ENCODE measurements around the gene TOM1L2.
"Not testable (repeated sequence)": the region's sequence is repeated elsewhere in the genome, so short reads cannot be mapped to it uniquely, and the experiment has no call there.

The TOM1L2 gene

DNA sequence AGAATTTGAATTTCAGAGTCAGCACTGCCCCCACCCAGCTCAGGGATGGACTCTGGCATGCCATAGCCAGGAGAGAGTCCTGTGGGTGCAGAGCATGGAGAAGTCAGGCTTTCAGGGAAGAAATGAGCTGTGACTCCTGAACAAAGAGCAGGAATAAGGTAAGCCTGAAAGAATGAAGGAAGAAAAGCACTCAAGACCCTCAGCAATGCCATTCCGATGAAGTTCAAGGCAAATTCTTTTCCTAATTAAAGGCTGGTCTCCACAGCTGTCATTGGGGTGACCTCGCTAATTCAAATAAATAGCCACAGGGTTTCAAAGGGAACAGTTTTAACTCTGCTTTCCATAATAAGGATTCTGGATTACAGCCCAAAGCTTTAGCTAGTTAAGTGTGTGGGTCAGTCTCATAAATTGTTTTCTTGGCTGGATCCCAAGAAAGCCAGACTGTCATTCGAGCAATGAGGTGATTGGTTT, 31.7 kb downstream of the TOM1L2 start:
- DNase-seq = no peak

DNA sequence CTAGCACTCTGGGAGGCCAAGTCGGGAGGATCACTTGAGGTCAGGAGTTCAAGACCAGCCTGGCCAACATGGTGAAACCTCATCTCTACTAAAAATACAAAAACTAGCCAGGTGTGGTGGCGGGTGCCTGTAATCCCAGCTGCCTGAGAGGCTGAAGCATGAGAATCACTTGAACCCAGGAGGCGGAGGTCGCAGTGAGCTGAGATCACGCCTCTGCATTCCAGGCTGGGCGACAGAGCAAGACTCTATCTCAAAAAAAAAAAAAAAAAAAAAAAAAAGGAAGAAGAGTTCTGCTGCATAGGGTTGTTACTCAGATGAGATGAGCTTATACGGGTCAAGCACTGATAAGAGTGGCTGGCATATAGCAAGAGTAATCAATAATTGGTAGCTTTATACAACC, 32.3 kb downstream of the TOM1L2 start:
- DNase-seq = not testable (repeated sequence)

DNA sequence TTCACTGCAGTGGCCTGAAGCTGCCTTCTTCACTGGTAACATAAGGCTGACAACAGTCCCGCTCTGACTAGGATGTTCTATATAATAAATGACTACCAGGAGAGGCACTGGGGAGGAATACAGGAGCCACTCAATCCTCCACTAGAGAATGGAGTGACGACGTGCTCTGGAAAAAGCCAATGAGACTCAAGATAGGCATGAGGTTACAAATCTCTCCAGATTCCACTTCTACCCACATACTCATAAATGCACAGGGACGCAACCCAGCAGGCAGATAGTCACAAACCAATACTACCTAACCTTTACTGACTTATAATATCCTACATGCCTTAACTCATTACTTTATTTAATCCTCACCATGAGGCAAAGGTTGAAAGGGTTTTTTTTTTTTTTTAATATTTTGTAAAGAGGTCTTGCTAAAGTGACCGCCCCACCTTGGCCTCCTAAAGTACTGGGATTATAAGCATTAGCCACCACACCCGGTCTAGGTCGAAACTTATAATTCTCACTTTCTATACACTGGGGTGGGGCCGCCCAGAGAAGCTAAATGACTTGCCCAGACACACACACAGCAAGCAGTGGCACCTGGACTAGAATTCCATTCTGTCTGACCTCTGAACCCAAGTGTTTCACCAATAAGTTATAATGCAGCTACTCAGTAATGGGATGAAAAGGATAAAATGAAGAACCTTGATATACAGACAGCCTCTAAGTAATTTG, 33.7 kb downstream of the TOM1L2 start:
- no peak for DNase-seq

DNA sequence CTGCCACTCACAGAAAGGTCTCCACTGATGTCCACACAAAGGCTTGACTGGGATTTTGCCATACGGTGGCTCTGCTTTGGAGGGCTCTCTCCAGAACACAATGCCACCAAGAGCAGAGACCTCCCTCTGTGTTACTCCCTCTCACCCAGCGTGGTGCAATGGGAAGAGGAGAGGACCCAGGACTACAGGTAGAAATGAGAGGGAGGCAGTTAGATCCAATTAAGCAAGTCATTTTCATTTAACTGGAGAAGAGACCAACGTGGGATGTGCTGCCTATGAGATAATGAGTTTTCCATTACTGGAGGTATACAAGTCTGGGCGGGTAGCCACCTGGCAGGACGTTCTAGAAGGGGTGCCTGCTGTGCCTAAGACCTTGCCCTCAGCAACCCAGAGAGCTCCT, 34.2 kb downstream of the TOM1L2 start:
- DNase-seq = no peak

DNA sequence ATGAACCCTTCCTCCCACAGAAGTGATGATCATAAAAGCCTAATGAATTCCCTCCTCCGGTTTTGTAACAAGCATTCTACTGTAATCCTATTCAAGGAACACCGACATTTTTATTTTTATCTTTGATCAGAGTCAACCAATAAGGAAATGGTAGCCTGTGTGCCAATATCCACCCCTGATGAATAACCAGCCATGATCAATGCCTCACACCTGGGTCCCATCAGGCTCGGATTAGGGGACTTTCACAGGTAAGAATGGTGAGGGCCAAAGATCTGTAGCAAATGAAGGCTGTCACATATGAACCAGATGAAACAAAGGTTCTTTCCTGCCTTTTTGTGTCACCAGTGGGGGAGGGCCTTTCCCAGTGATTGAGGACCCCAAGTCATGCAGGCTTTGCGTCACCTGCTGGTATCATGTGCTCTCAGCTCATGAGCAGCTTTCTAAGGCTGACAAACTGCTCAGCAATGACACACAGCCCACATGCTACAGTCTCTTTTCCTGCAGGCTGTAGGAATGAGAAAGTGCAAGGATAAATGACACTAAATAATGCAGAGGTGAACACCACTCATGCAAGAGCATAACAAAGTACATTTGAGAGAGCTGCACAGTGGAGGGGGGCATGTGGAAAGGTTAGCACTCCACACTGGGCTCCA, 34.9 kb downstream of the TOM1L2 start:
- no peak for DNase-seq

DNA sequence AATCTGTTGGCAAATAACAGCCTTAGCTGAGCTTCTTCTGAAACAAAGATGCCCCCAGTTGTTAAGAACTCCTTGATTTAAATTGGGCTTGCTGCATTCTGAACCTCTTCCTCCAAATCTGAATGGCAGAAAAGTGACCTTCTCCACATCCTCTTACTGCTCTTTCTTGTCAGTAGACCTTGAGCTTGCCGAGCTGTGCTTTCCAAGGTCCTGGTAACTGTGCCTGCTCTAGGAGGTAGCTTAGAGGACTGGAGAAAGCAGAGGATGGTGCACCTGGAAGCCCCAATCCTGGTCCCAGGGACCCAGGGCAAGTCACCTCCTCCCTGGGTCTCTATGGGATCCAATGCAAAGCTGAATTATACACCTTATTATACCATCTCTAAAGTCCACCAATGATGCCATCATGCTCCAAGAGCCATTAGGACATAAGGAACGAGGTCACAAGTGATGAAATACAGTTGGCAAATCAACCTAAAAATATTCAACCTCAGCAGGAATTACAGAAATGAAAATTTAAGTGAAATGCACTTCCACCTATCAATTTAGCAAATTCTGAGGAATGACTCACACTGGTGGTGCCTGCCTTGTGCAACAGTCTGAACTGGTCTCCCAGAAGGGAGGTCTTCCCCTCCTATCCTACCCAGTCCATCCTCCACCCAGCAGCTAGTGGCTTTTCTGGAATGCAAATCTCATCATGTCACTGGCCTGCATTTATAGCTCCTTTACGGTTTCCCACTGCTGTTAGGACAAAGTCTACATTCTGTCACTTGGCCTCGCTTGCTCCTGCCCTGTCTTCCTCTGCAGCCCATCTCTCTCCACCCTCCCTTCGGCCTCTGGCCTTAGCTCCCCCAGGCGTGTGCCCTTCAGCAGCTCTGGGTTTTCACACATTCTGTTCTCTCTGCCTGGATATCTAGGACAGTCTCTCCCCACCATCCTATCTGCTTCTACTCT, 36.6 kb downstream of the TOM1L2 start:
- no peak for DNase-seq

DNA sequence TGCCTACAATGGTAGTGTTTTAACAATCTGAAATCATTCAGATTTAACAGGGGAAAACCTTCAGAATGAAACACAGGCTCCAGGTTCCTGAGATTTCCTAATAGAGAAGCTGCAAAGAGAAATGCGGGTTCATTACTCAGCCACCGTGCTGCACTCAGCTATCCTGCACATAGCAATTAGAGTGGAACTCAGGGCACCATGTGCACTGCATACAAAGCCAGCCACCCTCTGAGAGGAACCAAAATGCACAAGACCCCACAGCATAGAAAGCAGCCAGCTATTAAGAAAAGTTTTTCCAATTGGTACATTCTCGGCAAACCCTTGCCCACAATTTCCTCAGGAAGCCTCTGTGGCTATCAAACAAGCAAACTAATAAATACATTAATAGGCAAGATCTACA, 37.4 kb downstream of the TOM1L2 start:
- DNase-seq = no peak

DNA sequence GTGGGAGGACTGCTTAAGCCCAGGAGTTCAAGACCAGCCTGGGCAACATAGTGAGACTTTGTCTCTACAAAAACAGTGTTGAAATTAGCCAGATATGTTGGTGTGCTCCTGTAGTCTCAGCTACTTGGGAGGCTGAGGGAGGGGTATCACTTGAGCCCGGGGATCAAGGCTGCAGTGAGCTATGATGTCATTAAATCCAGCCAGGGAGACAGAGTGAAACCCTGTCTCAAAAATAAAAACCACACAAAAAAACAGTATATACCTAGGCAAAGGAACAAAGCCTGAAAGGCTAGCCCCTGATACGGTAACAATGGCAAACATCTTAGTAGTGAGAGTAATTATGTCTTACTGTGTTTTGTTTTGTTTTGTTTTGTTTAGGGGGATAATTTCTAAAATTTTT, 38.0 kb downstream of the TOM1L2 start:
- DNase-seq = no peak

DNA sequence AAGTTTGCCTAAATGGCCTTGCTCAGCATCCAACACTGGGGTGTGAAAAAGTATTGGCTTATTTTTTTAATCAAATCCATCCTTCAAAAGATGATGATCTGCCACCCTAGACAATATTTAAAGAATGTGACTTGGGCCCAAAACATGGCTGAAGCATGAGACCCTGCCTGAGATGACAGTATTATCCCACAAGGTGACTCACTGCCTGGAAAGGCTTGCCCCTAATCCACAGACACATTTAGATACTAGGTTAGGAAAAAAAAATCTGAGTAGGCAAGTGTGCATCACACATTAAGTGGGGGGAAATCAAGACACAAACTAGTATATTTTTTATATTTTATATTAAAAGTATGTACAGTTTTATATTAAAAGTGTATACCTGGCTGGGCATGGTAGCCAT, 38.4 kb downstream of the TOM1L2 start:
- DNase-seq = no peak

DNA sequence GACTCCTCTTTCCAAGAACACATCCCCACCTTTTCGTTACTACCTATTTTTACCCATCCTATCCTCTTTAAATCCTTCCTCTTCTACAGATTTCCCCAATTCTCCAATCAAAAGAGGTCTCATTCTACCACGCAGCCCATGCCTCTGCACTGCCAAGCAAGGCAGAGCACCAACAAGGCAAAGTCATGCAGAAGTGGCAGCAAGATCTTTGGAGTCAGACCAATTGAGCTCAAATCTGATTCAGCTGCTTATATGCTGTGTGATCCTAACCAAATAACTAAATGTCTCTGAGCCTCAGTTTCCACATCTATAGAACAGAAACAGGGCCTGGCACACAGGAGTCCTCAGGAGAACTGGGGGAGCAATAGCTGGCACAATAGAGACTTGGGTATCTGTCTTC, 41.0 kb downstream of the TOM1L2 start:
- no peak for DNase-seq

DNA sequence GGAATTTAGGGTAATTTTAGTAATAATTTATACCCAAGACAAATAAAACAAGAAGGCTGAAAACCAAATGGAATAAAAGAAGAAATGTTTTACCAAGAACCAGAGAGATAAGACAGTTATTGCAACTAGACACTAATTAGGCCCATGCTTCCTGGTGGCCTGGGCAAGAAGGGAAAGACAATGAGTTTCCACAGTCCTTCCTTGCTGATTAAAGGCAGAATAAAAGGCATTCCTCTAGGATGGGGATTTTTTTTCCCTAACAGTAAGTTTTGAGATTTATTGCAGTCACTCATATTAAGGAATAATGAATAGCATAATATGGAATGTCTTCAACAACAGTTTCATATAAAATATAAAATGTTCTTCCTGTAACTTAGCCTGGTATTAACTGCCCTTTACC, 41.5 kb downstream of the TOM1L2 start:
- DNase-seq = no peak

DNA sequence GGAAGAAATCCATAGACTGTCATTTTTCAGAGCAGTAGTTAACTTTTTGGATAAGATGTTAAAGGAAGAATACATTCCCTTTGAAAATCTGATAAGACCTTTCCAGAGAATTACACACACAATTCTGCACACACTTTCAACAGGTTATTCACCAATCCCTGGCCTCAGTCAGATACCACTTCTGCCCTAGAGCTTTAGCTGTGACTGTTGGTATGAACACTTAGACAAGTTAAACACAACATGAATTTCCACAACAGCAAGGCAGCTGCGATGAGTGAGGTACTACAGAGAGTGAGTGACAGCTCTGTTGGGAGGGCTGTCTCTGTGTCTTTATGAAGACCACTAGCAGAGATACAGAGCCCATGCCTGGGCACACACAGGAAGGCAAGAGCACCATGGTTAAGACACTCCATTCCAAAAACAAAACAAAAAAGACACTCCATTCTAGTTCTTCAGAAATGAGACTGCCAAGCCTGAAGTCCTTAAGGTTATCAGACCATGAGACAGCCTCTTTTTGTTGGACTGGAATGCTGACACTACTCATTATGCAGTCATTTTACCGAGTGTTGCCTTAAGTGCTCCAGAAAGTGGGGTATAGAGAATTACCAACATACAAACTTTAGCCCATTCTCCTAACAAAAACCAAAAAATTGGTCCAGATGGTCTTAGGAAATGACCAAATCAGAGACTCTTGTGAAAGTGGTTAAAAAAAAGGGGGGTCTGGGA, 42.4 kb downstream of the TOM1L2 start:
- DNase-seq = no peak

DNA sequence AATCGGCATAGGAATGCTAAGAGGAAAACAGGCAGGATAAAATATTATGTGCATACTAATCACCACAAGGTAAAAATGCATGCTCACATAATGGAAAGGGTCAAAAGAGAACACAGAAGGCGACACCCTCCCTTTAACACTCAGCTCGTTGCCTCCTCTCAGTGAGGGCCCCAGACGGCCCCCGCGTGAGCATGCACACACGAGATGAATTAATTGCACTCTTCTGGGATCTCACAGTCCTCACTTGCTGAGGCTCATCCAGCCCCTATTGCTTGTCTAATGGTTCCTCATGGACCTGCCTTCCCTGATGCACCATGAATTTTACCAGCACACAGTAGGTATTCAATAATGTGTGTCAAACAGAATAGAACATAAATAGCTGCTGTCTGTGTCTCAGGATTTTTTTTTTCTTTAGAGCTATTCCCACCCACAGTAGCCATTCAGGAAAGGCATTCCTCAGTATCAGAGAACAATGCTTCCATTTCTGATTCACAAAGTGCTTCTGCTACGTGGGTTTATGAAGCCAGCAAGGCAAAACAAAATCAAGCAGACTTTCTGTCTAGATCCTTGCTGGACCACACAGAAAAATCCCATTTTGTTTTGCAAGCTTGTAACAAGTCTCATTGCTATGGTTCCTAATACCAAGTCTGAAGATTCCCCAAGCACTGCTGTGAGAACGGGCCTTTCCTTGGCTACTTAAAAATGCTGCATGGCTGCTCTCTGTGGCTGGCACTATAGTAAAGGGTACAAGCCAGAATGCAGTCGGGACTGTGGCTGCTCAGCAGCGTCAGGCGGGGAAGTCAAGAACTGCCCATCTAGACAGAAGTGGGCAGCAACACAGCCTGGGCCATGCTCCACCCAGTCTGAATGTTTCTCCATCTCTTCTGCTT, 43.6 kb downstream of the TOM1L2 start:
- DNase-seq = no peak

DNA sequence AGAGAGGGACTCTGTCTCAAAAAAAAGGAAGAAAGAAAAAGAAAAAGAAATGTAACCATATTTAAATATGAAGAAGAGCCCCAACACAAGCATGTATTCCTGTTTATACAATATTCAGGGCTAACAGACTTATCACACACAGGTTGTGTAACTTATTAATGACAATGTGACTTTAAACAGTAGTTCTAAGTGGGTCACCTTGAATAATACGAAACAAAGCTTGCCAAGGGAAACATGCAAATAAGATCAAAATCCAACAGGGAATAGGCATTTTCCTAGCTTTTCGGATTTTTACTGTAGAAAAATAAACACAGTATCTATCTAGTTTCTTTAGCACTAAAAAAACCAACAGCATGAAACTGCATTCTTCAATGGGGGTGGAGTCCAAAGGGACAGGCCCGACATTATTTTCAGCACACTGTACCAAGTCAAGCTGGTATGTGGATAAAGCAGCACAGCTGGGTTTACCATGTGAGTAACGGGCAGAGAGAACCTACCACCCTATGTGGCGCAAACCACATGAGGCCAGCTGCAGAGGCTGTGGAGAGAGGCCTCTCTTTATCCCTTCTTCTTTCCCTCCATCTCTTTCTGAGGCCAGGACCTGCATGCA, 45.3 kb downstream of the TOM1L2 start:
- DNase-seq = no peak

DNA sequence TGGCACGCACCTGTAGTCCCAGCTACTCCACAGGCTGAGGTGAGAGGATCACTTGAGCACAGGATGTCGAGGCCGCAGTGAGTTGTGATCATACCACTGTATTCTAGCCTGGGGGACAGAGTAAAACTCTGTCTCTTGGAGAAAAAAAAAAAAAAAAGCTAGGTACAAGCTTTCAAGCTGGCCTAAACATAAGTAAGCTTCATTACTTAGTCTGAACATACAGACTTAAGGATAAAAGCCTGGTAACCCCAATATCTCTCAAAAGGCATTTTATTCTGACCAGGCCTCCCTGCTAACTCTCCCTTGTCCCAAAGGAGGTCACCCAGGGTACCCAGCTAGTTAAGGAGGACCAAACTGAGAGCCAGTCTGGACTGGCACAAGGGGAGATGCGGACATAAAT, 46.2 kb downstream of the TOM1L2 start:
- no peak for DNase-seq

DNA sequence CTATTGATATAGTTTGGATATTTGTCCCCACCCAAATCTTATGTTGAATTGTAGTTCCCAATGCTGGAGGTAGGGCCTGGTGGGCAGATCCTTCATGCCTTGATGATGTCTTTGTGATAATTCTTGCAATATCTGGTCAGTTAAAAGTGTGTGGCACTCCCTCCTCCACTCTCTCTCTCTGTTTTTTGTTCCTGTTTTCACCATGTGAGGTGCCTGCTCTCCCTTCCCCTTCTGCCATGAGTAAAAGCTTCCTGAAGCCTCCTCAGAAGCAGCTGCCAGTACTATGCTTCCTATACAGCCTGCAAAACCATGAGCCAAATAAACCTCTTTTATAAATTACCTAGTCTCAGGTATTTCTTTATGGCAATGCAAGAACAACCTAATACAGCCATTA, 47.3 kb downstream of the TOM1L2 start:
- DNase-seq = no peak

DNA sequence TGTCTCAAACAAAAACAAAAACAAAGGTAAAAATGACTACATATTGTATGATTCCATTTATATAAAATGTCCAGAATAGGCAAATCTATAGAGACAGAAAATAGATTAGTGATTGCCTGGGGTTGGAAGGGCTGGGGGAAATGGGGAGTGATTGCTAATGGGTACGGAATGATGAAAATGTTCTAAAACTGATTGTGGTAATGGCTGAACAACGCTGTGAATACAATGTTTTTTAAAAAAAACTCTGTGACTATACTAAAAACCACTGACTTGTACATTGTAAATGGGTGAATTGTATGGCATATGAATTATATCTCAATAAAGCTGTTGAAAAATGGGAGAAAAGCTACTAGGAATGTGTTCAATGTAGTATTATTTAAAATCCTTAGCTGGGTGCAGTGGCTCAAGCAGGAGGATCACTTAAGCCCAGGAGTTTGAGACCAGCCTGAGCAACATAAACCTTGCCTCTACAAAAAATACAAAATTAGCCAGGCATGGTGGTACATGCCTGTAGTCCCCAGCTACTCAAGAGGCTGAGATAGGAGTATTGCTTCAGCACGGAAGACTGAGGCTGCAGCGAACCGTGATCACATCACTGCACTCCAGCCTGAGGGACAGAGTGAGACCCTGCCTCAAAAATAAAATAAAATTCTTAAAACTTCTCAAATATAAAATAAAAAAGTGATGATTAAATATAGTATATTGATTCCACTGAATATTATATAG, 47.9 kb downstream of the TOM1L2 start:
- no peak for DNase-seq

DNA sequence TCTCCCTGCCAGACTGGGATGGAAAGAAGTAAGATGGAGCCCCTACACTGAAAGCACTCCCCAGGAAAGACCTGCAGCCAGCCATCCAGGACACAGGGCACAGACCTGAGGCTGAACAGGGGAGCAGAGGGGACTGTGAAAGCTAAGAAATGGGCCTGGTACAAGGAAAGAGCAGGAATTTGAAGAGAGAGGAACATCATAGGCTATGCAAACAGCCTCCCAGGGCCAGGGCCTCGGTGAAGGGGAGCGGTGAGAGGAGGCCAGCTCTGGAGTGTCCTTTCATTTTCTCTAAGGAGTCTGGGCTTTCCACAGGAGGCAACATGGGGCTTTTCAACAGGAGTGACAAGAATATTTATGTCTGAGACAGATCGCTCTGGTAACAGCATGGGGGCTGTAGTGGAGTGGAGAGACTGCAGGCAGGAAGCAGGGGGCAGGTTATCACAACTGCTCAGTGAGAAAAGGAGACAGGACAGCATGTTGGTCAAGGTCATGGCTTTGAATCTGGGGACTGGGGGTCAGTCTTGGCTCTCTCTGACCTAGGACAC, 50.1 kb downstream of the TOM1L2 start:
- no peak for DNase-seq

DNA sequence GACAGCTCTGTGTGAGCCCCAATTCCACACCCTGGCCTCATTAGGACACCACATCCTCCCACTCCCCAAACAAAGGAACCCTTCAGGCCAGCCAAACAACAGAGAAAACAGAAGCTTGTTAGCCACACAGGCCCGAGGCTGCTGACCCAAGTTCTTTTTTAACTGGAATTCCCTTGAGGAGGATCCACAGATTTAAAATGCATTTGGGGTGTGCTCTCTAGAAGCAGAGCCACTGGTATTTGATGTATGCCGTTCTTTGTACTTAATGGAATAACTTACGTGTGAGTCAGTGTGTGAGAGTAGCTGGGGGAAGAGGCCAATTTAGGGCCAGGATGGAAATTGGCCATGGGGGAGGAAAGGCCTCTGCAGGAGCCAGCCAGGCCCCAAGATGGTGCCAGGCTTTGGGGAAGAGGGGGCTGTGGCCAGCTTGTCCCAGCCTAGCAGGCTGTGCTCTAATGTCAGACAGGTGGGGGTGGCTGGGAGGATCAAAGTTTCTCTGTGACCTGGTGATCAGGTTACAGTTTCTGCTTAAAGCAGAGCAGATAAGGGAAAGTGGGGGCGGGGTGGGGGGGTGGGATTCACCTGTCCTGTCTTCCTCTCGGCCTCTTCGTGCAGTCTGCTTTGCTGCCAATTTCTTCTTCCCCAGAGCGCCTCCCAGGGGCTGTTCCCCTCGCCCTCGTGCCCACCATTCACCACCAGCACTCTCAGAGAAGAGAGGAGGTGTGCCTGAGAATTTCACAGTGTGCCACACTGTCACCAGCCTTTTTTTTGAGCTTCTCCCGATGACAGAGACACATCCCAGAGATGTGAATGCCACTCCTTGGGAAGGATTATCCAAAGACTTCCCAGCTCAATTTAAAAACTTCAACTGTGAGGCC, 50.8 kb downstream of the TOM1L2 start:
- no peak for DNase-seq

All from stimulated activated CD4-positive, alpha-beta T cell treated with anti-CD3 and anti-CD28 coated beads, Interleukin-4, amount 100 ng/mL, for 1 hour (primary cell).